Fibroblast of lung (primary cell): Measurements from ENCODE around the gene CCR2.

Experiments
- CTCF ChIP-seq, 2 donors: IDR thresholded peaks in 1 of 2; conservative IDR thresholded peaks in 1 of 2; 1 replicate in 1 of 2; 2 replicates in 1 of 2; pipeline ENCODE4 v1.5.1; 2011 to 2012; ENCODE audit warnings: low read length in 2 of 2, control low read depth in 1 of 2, inconsistent platforms in 1 of 2, low read depth in 1 of 2, mild to moderate bottlenecking in 1 of 2
- EZH2 ChIP-seq: IDR thresholded peaks from 2 replicates; pipeline ENCODE4 v1.5.1; 2012; ENCODE audit warnings: low read length, control low read depth, mild to moderate bottlenecking; ENCODE audit errors: missing control alignments

GRCh38 chr3:46314517-46314916 is 39.4 kb upstream of the CCR2 start:
- no peak for TF ChIP-seq CTCF (conservative IDR thresholded peaks at IDR 0.05 in 1 of 2, IDR thresholded peaks at IDR 0.05 in 1 of 2; ENCODE audit: low read depth in 1 of 2, low read length in 2 of 2)
- TF ChIP-seq EZH2, result no peak
